ENCODE data around the gene ICAM1.

The ICAM1 gene

DNA sequence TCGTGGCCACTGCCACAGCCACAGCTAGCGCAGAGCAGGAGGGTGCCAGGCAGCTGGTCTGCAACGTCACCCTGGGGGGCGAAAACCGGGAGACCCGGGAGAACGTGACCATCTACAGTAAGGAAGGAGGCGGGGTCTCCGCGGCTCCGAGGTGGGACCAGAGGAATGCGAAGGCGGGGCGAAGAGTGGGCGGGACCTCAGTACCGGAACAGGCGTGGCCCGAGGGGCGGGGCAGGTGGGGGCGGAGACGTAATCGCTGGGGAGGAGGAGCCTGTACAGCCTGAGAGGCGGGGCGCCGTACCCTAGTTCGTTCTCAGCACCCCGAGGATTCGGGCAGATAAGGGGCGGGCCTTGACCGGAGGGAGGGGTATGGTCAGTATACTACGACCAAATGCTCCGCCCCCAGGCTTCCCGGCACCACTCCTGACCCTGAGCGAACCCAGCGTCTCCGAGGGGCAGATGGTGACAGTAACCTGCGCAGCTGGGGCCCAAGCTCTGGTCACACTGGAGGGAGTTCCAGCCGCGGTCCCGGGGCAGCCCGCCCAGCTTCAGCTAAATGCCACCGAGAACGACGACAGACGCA, 21.4 kb downstream of the ICAM1 start:
- H3K36me3 ChIP-seq (replicated peaks) = no peaks in the 10 kb centered on the region
- H3K27me3 ChIP-seq (replicated peaks) = peaks cover 60% of the 10 kb centered on the region
- TF ChIP-seq, protein P1, sequence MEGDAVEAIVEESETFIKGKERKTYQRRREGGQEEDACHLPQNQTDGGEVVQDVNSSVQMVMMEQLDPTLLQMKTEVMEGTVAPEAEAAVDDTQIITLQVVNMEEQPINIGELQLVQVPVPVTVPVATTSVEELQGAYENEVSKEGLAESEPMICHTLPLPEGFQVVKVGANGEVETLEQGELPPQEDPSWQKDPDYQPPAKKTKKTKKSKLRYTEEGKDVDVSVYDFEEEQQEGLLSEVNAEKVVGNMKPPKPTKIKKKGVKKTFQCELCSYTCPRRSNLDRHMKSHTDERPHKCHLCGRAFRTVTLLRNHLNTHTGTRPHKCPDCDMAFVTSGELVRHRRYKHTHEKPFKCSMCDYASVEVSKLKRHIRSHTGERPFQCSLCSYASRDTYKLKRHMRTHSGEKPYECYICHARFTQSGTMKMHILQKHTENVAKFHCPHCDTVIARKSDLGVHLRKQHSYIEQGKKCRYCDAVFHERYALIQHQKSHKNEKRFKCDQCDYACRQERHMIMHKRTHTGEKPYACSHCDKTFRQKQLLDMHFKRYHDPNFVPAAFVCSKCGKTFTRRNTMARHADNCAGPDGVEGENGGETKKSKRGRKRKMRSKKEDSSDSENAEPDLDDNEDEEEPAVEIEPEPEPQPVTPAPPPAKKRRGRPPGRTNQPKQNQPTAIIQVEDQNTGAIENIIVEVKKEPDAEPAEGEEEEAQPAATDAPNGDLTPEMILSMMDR (IDR thresholded peaks at IDR 0.05; ENCODE audit: low read depth, low read length, missing control alignments) = no peak
- in situ Hi-C loops (cut with HindIII; ENCODE audit: low pct_ligation_motif_present, low sequenced_read_pairs) = no loop called here
- H3K4me3 ChIP-seq (ENCODE audit: low read depth, low read length) = peak overlapping the region; percentile 39
- no peak for DNase-seq
- no peak overlapping the region for H3K27ac ChIP-seq

DNA sequence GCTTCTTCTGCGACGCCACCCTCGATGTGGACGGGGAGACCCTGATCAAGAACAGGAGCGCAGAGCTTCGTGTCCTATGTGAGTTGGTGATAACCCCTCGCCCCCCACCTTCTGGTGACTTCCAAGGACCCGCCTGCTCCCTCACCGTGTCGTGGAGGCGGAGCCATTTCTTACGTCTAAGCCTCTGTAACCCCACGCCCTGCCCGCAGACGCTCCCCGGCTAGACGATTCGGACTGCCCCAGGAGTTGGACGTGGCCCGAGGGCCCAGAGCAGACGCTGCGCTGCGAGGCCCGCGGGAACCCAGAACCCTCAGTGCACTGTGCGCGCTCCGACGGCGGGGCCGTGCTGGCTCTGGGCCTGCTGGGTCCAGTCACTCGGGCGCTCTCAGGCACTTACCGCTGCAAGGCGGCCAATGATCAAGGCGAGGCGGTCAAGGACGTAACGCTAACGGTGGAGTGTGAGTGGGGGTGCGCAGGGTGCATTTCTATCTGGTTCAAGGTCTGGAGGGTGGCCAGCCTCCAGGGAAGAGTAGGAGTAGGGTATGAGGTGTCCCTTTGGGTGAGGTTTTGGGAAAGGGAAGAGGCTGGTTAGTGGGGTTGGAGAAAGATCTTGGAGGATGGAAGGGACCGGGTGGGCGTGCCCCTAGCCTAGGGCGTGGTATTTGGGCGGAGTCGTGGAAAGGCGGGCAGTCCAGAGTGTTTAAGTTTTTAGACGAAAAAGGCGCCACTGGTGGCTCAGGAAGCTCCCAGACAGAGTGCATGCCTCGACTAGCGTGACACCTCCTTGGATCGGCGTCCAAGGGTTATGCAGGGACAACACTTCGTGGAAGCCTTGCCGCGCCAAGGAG, 22.1 kb downstream of the ICAM1 start:
- in situ Hi-C loops (cut with HindIII; ENCODE audit: low pct_ligation_motif_present, low sequenced_read_pairs) = no loop called here
- Histone ChIP-seq H3K27ac (no peak overlapping the region), H3K36me3 (replicated peaks) (no peaks in the 10 kb centered on the region), H3K27me3 (replicated peaks) (peaks cover 60% of the 10 kb centered on the region), H3K4me3 (ENCODE audit: low read depth, low read length) (no peak overlapping the region)
- no peak for DNase-seq
- TF ChIP-seq, protein P1 (IDR thresholded peaks at IDR 0.05; ENCODE audit: low read depth, low read length, missing control alignments) = no peak

DNA sequence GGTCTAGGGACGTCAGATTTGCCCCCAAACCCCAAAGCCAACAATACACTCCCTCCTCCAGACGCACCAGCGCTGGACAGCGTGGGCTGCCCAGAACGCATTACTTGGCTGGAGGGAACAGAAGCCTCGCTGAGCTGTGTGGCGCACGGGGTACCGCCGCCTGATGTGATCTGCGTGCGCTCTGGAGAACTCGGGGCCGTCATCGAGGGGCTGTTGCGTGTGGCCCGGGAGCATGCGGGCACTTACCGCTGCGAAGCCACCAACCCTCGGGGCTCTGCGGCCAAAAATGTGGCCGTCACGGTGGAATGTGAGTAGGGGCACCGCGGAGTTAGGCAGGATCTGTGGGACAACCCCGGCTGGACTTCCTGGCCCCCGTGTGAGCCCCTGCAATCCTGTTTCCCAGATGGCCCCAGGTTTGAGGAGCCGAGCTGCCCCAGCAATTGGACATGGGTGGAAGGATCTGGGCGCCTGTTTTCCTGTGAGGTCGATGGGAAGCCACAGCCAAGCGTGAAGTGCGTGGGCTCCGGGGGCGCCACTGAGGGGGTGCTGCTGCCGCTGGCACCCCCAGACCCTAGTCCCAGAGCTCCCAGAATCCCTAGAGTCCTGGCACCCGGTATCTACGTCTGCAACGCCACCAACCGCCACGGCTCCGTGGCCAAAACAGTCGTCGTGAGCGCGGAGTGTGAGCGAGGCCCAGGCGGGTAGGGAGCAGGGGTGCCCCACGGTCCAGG, 22.9 kb downstream of the ICAM1 start:
- no peak for DNase-seq
- no peaks in the 10 kb centered on the region for H3K36me3 ChIP-seq (replicated peaks)
- in situ Hi-C loops (cut with HindIII; ENCODE audit: low pct_ligation_motif_present, low sequenced_read_pairs) = no loop called here
- no peak overlapping the region for H3K4me3 ChIP-seq (ENCODE audit: low read depth, low read length)
- peaks cover 60% of the 10 kb centered on the region for H3K27me3 ChIP-seq (replicated peaks)
- TF ChIP-seq, protein P1 (IDR thresholded peaks at IDR 0.05; ENCODE audit: low read depth, low read length, missing control alignments) = no peak
- no peak overlapping the region for H3K27ac ChIP-seq

DNA sequence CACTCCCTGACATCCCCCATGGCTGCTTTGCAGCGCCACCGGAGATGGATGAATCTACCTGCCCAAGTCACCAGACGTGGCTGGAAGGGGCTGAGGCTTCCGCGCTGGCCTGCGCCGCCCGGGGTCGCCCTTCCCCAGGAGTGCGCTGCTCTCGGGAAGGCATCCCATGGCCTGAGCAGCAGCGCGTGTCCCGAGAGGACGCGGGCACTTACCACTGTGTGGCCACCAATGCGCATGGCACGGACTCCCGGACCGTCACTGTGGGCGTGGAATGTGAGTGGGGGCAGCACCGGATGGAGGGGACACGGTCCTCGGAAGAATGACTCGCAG, 23.4 kb downstream of the ICAM1 start:
- Histone ChIP-seq H3K27me3 (replicated peaks) (peaks cover 60% of the 10 kb centered on the region), H3K4me3 (ENCODE audit: low read depth, low read length) (no peak overlapping the region), H3K36me3 (replicated peaks) (no peaks in the 10 kb centered on the region), H3K27ac (no peak overlapping the region)
- TF ChIP-seq, protein P1 (IDR thresholded peaks at IDR 0.05; ENCODE audit: low read depth, low read length, missing control alignments) = peak; percentile 40
- DNase-seq = no peak
- in situ Hi-C loops (cut with HindIII; ENCODE audit: low pct_ligation_motif_present, low sequenced_read_pairs) = no loop called here

DNA sequence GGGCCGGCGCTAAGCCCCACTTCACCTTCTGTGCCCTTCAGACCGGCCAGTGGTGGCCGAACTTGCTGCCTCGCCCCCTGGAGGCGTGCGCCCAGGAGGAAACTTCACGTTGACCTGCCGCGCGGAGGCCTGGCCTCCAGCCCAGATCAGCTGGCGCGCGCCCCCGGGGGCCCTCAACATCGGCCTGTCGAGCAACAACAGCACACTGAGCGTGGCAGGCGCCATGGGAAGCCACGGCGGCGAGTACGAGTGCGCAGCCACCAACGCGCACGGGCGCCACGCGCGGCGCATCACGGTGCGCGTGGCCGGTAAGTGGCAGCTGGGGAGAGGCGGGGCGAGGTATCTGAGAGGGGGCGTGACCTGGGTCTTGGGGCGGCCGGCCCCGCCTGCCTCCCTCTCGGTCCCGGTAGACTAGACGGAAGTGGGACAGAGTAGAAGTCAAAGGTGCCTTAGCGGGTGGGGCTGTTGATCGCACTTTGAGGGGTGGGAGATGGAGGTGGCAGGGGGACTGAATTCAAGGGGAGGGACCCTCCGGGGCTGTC, 24.5 kb downstream of the ICAM1 start:
- in situ Hi-C loops (cut with HindIII; ENCODE audit: low pct_ligation_motif_present, low sequenced_read_pairs) = no loop called here
- TF ChIP-seq, protein P1 (IDR thresholded peaks at IDR 0.05; ENCODE audit: low read depth, low read length, missing control alignments) = peak; percentile 29
- Histone ChIP-seq H3K27ac (no peak overlapping the region), H3K4me3 (ENCODE audit: low read depth, low read length) (peak overlapping the region; percentile 1), H3K27me3 (replicated peaks) (peaks cover 55% of the 10 kb centered on the region), H3K36me3 (replicated peaks) (no peaks in the 10 kb centered on the region)
- no peak for DNase-seq
